Measurements from ENCODE around the gene HIVEP2. TPM values are rescaled to one million over a fixed set of nuclear protein-coding genes. Genes with fewer than 3 reads are reported as not detected.
A peak's percentile ranks its signal among the peaks of the same experiment; 100 is the strongest.

Gene HIVEP2
- polyA plus RNA-seq, 3 donors, result 10.9 to 13.4 (median 12.6) TPM

DNA sequence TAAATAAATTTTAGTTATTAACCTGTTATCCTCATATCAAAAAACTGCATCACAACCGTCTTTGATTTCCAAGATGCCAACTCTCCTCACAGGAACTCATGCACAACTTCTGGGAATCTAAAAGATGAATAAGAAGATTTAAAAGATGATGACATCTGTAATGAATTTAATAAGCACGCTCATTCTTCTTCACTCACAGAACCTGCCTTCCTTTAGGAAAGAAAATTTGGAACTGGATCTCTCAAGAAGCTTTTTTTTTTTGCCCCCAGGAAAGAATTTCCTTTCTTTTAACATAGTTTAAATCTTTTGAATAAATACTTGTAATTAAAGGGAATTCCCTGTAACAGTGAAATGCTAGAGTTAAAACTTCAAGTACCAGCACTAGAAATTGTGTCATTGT is 161.5 kb downstream of the HIVEP2 start:
- DNase-seq, result no peak

- no peak for DNase-seq
Measured at GRCh38 chr6:142781129-142781528, 163.8 kb downstream of the HIVEP2 start.

DNA sequence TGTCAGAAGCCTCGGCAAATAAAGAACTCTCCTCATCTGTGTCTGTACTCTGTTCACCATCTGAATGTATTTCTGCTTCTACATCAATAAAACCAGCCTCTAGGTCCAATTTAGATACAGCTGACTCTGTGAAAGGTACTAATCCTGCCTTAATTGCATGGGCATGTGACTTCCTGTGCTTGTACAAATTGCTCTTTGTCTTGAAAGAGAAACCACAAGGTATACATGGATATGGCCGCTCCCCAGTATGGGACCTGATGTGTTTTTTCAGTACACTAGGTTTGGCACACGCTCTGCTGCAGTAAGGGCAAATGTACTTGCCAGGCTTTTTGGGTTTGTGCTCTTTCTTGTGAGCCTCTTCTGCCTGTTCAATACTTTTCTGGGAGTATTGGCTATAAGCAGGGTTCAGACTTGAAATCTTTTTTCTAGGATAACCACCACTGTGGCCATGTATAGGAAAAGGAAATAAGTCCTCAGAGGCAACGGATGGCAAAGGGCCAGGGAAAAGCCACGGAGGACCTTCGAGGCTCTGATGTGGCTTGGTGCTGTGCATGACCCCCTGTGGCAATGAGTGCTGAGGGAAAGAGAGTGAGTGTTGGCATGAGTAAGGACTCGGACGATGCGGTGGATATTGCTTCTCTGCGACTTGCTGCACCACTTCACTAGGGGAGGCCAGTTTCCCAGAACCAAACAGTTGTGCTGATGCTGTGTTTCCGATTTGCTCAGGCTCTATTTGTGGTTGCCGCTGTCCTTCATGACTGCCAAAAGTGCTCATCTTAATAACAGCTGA is 170.9 kb downstream of the HIVEP2 start:
- DNase-seq, result no peak

DNA sequence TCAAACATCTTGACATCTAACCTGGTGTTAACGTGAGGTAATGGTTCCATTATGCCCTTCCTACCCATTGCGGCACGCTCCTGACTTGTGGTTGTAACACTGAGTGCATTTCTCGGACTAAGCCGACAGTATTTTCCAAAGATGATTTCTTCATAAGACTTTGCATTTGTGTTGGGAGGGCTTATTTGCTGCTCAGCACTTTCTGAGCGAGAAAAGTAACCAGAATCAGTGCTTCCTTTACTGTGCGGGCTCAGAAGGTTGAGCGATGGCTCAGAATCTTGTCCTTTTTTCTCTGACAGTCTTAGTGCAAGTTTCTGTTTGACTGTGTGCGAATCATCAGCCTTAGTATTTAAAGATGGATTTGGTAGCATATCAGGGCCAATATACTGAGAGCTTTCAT is 171.7 kb downstream of the HIVEP2 start:
- no peak for DNase-seq

DNA sequence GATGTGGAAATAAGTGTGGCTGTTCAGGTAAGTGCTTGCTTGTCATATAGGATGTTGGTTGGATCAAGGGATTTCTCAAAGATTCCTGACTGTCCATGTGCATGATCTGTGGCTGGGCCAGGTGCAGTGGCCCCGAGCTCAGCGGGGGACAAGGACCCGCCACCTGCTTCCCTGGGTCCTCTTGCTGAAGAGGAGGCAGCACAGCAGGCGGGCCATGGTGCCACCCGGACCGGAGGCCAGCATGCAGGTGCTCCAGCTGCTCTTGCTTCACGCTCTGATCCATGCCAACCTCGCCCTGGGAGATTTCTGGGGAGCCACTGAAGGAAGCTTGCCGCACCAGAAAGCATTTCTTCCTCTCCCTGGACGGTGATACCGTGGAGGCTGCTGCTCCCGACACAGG is 173.8 kb downstream of the HIVEP2 start:
- no peak for DNase-seq

DNA sequence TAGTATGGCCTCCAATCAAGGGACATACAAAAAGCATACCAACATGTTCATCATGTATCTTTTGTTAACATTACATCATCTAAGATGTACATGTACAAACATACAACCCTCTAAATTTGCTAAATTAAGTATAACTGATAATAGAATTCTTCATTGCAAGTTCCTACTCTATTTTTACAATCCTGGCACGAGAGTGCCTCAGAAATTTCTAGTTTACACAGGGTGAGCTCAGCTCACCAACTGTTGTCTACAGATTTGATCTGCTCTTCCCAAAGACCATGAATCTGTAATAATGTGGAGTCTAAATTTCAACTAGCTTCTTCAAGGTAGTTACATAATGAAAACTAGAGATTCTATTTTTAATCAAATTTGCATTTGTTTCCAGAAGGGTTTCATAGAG is 179.7 kb downstream of the HIVEP2 start:
- DNase-seq, result no peak

GRCh38 chr6:142764311-142764710 is 180.7 kb downstream of the HIVEP2 start:
- no peak for DNase-seq

- DNase-seq, result no peak
Measured at GRCh38 chr6:142763205-142763604, 181.8 kb downstream of the HIVEP2 start.

GRCh38 chr6:142761756-142762155 is 183.2 kb downstream of the HIVEP2 start:
- no peak for DNase-seq

DNA sequence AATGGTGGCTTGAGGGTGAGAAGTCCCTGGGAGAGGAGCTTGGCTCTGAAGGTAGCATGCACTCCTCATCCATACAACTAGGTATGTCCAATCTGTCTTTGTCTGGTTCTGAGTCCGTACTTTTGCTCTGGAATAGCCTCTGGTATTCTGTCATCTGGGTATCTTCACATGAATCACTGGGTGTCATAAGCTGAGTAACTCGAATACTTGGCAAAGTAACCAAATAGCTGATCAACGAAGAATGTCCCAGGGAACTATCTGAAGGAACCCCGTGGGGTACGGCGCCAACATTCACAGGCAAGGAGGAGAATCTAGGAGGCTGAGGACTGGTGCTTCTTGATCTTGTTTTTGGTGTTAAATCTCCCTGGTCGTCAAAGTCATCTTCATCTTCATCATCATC is 184.8 kb downstream of the HIVEP2 start:
- DNase-seq, result no peak

- DNase-seq, result no peak
Measured at GRCh38 chr6:142758629-142759025, 186.3 kb downstream of the HIVEP2 start.

GRCh38 chr6:142757852-142758628 is 186.9 kb downstream of the HIVEP2 start:
- no peak for DNase-seq

DNA sequence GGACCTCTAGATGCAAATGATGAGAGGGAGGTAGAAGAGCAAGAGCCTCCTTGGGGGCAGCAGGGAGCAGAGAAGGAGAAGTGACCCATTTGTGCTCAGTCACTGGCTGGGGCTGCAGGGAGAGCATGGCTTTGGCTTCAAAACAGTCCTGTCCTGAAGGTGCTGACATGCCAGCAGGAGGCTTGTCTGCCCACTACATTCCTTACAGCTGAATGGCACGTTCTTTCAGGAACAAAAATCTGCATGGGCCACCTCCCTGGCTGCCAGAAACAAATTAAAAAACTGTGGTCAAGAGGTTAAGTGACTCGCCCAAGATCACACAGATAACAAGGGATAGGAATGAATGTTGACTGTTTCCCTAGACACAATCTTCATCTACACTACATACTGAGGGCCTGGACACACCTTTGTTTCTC is 188.8 kb downstream of the HIVEP2 start:
- no peak for DNase-seq

DNA sequence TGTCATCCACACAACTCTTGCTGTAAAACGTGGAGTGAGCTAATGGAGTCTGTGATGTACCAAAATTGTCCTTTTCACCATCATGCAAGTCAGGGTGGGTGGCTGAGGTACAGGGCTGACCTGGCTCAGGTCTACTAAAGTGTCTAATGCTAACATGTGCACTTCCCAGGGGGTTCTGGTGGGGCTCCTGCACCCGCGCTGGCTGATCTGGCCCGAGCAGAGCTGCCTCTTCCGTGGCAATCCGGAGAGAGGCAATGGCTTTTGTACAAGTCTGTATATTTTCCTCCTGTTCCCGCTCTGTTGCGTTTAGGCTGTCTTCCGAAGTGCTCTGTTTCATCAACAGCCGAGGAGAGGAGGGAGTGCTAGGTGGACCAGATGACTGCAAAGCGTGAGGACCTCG is 191.8 kb downstream of the HIVEP2 start:
- DNase-seq, result no peak

DNA sequence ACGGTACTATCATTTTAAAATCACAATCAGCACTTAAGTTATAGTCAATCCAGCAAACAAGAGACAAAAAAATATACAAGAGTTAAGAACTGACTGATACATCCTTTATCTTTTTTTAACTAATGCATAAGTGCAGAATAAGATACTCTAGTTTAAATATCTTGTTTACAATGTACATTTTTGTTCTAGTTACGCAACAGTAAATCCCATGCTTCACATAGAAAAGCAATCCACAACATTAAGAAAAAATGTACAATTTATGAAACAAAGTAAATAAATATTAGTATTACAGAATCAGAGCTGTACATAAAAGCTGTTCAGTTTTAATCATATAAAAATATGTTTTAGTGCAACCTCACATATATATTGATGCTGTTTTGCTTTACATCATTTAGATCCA is 192.6 kb downstream of the HIVEP2 start:
- DNase-seq, result no peak

- no peak for DNase-seq
Measured at GRCh38 chr6:142751452-142751851, 193.5 kb downstream of the HIVEP2 start.

- DNase-seq, result no peak
Measured at GRCh38 chr6:142750998-142751397, 194.0 kb downstream of the HIVEP2 start.

GRCh38 chr6:142749556-142749955 is 195.4 kb downstream of the HIVEP2 start:
- no peak for DNase-seq

DNA sequence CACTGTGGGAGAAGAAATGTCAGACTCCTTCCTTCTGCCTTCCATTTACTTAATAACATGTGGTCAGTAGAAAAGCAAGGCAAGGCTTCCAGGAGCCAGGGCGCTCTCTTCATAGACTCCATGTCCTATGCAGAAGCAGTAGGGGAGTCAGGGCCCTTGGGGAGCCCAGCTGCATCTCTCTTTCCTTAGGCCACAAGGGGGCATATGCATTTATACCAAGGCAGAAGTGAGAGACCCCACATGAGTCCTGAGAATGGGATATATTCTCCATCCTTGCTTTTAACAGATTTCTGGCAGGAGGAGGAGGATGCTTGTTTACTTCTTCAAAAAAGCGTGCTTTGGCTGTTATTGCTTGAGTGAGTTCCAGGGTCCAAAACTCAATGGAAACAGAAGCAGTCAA is 198.5 kb downstream of the HIVEP2 start:
- DNase-seq, result peak; percentile 29

DNA sequence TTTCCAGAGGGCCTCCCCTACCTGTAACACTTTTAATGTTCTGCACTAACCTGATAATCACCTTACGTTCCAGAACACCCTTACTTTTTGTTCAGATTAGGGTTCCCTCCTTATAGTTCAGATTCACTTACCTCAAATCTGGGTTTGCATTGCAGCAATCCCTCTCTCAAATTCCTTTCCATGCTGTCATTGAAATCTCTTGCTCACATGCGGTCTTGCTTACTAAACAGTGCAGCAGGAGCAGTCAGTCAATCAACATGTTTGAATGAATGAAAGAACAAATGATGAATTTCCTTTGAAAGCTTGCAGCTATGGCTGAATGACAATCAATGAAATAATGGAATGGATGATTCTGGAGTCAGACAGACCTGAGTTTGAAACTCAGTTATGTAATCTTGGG is 200.1 kb downstream of the HIVEP2 start:
- no peak for DNase-seq

- no peak for DNase-seq
Measured at GRCh38 chr6:142740449-142740848, 204.5 kb downstream of the HIVEP2 start.

DNA sequence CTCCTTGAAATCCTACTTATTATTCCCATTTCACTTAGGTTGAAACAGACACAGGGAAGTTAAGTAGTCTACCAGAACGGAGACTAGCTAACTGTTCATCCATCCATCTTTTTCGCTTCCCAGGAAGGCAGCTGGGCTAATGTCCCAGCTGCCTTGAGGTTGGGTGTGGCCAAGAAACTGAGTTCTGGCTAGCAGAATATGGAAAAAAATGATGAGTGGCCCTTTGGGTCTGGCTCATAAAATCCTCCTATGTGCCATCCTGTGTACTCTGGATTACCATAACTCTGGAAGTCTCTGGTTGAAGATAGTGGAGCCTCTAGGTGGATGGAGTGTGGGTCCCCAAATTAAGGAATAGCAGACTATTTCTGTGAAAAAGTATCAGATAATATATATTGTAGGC is 206.2 kb downstream of the HIVEP2 start:
- no peak for DNase-seq

DNA sequence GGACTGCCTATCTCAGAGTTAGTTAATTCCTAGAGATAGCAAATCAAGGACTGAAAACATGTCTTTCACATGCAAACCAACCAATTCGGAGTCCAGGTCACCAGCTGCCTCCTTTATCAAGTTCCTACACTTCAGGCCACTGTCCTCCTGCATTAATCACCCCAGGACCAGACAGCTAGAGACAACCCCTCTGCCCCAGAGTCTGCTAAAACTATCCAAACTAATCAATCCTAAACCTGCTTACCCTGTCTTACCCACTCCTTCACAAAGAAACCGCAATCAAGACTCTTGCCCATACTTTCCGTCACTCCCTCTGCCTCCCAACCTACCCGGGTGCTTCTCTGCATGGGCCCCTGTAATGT is 207.0 kb downstream of the HIVEP2 start:
- DNase-seq, result no peak

Data from renal pelvis (tissue), 4 donors.